GM12878 (cell line): Measurements from ENCODE around the gene MRPS18B. TPM values are rescaled to one million over a fixed set of nuclear protein-coding genes. Genes with fewer than 3 reads are reported as not detected.

Experiments used
- ASH2L ChIP-seq: fragments of 300-600, 200-600 bp; sonication (generic); IDR thresholded peaks from 2 replicates; pipeline ENCODE4 v1.6.1; 2017; ENCODE audit warnings: low read depth, mild to moderate bottlenecking, borderline replicate concordance
- BACH1 ChIP-seq: fragments of 450-650 bp; IDR thresholded peaks from 2 replicates; pipeline ENCODE4 v1.6.1; 2017; ENCODE audit warnings: mild to moderate bottlenecking, borderline replicate concordance
- CBFB ChIP-seq: IDR thresholded peaks from 2 replicates; pipeline ENCODE4 v1.6.1; 2016; ENCODE audit warnings: antibody characterized with exemption, low read depth
- CHD1 ChIP-seq: IDR thresholded peaks from 2 replicates; pipeline ENCODE4 v1.6.1; 2012; ENCODE audit warnings: low read depth, low read length, improper control_type of control experiment
- ESRRA ChIP-seq: IDR thresholded peaks from 2 replicates; pipeline ENCODE4 v1.6.1; 2012; ENCODE audit warnings: mild to moderate bottlenecking, low read length, improper control_type of control experiment
- FOS ChIP-seq: IDR thresholded peaks from 3 replicates; pipeline ENCODE4 v1.6.1; 2011; ENCODE audit warnings: borderline replicate concordance; ENCODE audit not compliant: insufficient read length; ENCODE audit errors: extremely low read depth
- FOXK2 ChIP-seq: fragments of 450-650 bp; IDR thresholded peaks from 2 replicates; pipeline ENCODE4 v1.6.1; 2017; ENCODE audit warnings: mild to moderate bottlenecking, moderate library complexity
- HDGF ChIP-seq: fragments of 450-650 bp; IDR thresholded peaks from 2 replicates; pipeline ENCODE4 v1.6.1; 2016; ENCODE audit warnings: antibody characterized with exemption
- HSF1 ChIP-seq: fragments of 150-350 bp; IDR thresholded peaks from 2 replicates; pipeline ENCODE4 v1.6.1; 2014; ENCODE audit warnings: mild to moderate bottlenecking, low read depth, low read length
- IKZF1 ChIP-seq: fragments of 450-650 bp; conservative IDR thresholded peaks from 2 replicates; pipeline ENCODE4 v1.6.1; 2017; ENCODE audit warnings: antibody characterized with exemption, mild to moderate bottlenecking
- JUND ChIP-seq: IDR thresholded peaks from 2 replicates; pipeline ENCODE4 v1.6.1; 2012; ENCODE audit warnings: low read depth, mild to moderate bottlenecking, low read length, improper control_type of control experiment, moderate library complexity
- KDM1A ChIP-seq: fragments of 200-600 bp; sonication (generic); IDR thresholded peaks from 2 replicates; pipeline ENCODE4 v1.6.1; 2016; ENCODE audit warnings: borderline replicate concordance
- MTA2 ChIP-seq: fragments of 450-650 bp; IDR thresholded peaks from 2 replicates; pipeline ENCODE4 v1.6.1; 2016; ENCODE audit warnings: low read depth, mild to moderate bottlenecking, moderate library complexity
- MYB ChIP-seq: fragments of 150-350 bp; IDR thresholded peaks from 2 replicates; pipeline ENCODE4 v1.6.1; 2014; ENCODE audit warnings: mild to moderate bottlenecking, low read depth, low read length, borderline replicate concordance
- NR2C2 ChIP-seq: IDR thresholded peaks from 2 replicates; pipeline ENCODE4 v1.6.1; 2011; ENCODE audit warnings: borderline replicate concordance, low read depth; ENCODE audit not compliant: control insufficient read depth, insufficient read length
- NRF1 ChIP-seq: conservative IDR thresholded peaks from 2 replicates; pipeline ENCODE4 v1.6.1; 2011; ENCODE audit warnings: mild to moderate bottlenecking, low read depth, low read length, improper control_type of control experiment
- PBX3 ChIP-seq: IDR thresholded peaks from 2 replicates; pipeline ENCODE4 v1.6.1; 2011; ENCODE audit warnings: mild to moderate bottlenecking, low read depth, low read length, moderate library complexity; ENCODE audit not compliant: insufficient replicate concordance
- PML ChIP-seq: IDR thresholded peaks from 2 replicates; pipeline ENCODE4 v1.6.1; 2012; ENCODE audit warnings: low read length, inconsistent platforms
- RB1 ChIP-seq: fragments of 450-650 bp; formaldehyde crosslinking; IDR thresholded peaks from 2 replicates; pipeline ENCODE4 v1.6.1; 2017; ENCODE audit warnings: mild to moderate bottlenecking, borderline replicate concordance
- RBBP5 ChIP-seq: fragments of 200-600 bp; sonication (generic); conservative IDR thresholded peaks from 2 replicates; pipeline ENCODE4 v1.6.1; 2016
- RUNX3 ChIP-seq: IDR thresholded peaks from 2 replicates; pipeline ENCODE4 v1.6.1; 2012; ENCODE audit warnings: low read length, inconsistent platforms
- SREBF1 ChIP-seq: IDR thresholded peaks from 2 replicates; pipeline ENCODE4 v1.6.1; 2012; ENCODE audit warnings: mild to moderate bottlenecking, low read length
- SREBF2 ChIP-seq: IDR thresholded peaks from 2 replicates; pipeline ENCODE4 v1.6.1; 2012; ENCODE audit warnings: mild to moderate bottlenecking, low read length
- TARDBP ChIP-seq: IDR thresholded peaks from 2 replicates; pipeline ENCODE4 v1.6.1; 2016; ENCODE audit warnings: borderline replicate concordance
- polyA plus RNA-seq, 11 experiments: library from polyadenylated mRNA; depleted of rRNA in 4 of 11; unstranded in 6 of 11; stranded (reverse) in 5 of 11; fragments of >200 nt; fragmentation: Nextera tagmentation in 4 of 11; fragmentation: Illumina TruSeq in 1 of 11; extraction: Ambion mirVana in 4 of 11; extraction: Trizol in 1 of 11; gene quantifications; 1 replicate in 1 of 11; 2 replicates in 10 of 11; pipeline versions ENCODE4 v1.2.1 to v1.2.3, GENCODE V29; 2011 to 2016; ENCODE audit warnings: inconsistent platforms in 2 of 11, missing spikeins in 2 of 11, low read depth in 1 of 11
- total RNA-seq, 4 experiments: library from RNA; depleted of rRNA in 3 of 4; stranded (reverse); fragments of >200 nt in 3 of 4; fragmentation: Illumina TruSeq in 1 of 4; extraction: Trizol in 1 of 4; gene quantifications; 2 replicates each; pipeline versions ENCODE4 v1.2.1 to v1.2.3, GENCODE V29; 2013 to 2021
- TF ChIP-seq, protein P1 (sequence below): IDR thresholded peaks from 2 replicates; pipeline ENCODE4 v1.6.1; 2012; ENCODE audit warnings: low read length, inconsistent platforms

MRPS18B gene
- total and polyA plus RNA-seq, 10 of the 15 experiments (the other 5 are each of a cell fraction or from before 2014, with no cell fraction given): 80.9 to 259 (median 140) TPM

GRCh38 chr6:30672445-30673253 is 55.0 kb downstream of the MRPS18B start, which contains the start of gene DHX16 (continued):
- TF ChIP-seq HSF1: no peak
- peak; percentile 81; the same call in 1 of the 2 replicates for TF ChIP-seq CBFB
- TF ChIP-seq RB1: no peak; the same call in 1 of the 2 replicates
- peak; percentile 75; the same call in 1 of the 2 replicates for TF ChIP-seq PML
- no peak for TF ChIP-seq ESRRA
- TF ChIP-seq MYB: no peak
- TF ChIP-seq TARDBP: no peak
- TF ChIP-seq ASH2L: peak; percentile 87; the same call in 1 of the 2 replicates
- no peak for TF ChIP-seq JUND
- TF ChIP-seq FOXK2: no peak
- TF ChIP-seq KDM1A: no peak
- no peak for TF ChIP-seq NRF1
- no peak for TF ChIP-seq FOS
- TF ChIP-seq CHD1: no peak
- TF ChIP-seq RBBP5: no peak
- no peak for TF ChIP-seq HDGF
- TF ChIP-seq NR2C2: no peak
- TF ChIP-seq RUNX3: peak; percentile 64
- no peak for TF ChIP-seq SREBF2
- peak; percentile 87 for TF ChIP-seq IKZF1
- no peak for TF ChIP-seq PBX3
- no peak for TF ChIP-seq MTA2
- no peak for TF ChIP-seq SREBF1
- peak; percentile 49; the same call in 1 of the 2 replicates for TF ChIP-seq BACH1
- TF ChIP-seq, protein P1, sequence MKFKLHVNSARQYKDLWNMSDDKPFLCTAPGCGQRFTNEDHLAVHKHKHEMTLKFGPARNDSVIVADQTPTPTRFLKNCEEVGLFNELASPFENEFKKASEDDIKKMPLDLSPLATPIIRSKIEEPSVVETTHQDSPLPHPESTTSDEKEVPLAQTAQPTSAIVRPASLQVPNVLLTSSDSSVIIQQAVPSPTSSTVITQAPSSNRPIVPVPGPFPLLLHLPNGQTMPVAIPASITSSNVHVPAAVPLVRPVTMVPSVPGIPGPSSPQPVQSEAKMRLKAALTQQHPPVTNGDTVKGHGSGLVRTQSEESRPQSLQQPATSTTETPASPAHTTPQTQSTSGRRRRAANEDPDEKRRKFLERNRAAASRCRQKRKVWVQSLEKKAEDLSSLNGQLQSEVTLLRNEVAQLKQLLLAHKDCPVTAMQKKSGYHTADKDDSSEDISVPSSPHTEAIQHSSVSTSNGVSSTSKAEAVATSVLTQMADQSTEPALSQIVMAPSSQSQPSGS: peak; percentile 51; the same call in 1 of the 2 replicates
